Tibial artery (tissue), 4 donors: ENCODE data around the gene LIPG.

ENCODE experiments used
- DNase-seq, 2 donors: peaks; one replicate each; pipeline ENCODE4 v3.0.0-alpha.2; 2019
- H3K27ac ChIP-seq, 2 donors: fragments of 200-600 bp; sonication (generic) in 1 of 2; 1 replicate in 1 of 2; 2 replicates in 1 of 2; pipeline ENCODE4 v1.5.1; 2018 to 2019; ENCODE audit warnings: mild to moderate bottlenecking in 1 of 2
- H3K27me3 ChIP-seq, 2 donors: fragments of 200-600 bp; sonication (generic) in 1 of 2; one replicate each; pipeline versions ENCODE4 v1.5.1 to v1.6.0; 2016 to 2019
- H3K36me3 ChIP-seq, 3 donors: fragments of 200-600 bp; sonication (generic) in 2 of 3; one replicate each; pipeline ENCODE4 v1.5.1; 2016 to 2019; ENCODE audit warnings: mild to moderate bottlenecking in 2 of 3
- H3K4me1 ChIP-seq, 4 donors: fragments of 200-600 bp; sonication (generic) in 2 of 4; 1 replicate in 3 of 4; 2 replicates in 1 of 4; pipeline ENCODE4 v1.5.1; 2016 to 2019
- H3K4me3 ChIP-seq, 2 donors: fragments of 200-600 bp; sonication (generic) in 1 of 2; 1 replicate in 1 of 2; 2 replicates in 1 of 2; pipeline ENCODE4 v1.5.1; 2018 to 2019; ENCODE audit warnings: mild to moderate bottlenecking in 2 of 2
- H3K9me3 ChIP-seq, 3 donors: fragments of 200-600 bp; sonication (generic) in 1 of 3; one replicate each; pipeline ENCODE4 v1.5.1; 2016 to 2019
- intact Hi-C: fragments of 100-400 bp; cut with DNase I; formaldehyde crosslinking; loops from one replicate; pipeline ENCODE4 v1.15.0; 2023; ENCODE audit warnings: low total_unique reads
- TF ChIP-seq, protein P1 (sequence below), 2 experiments: fragments of 200-600 bp in 1 of 2; fragments of 450-650 bp in 1 of 2; IDR thresholded peaks; one replicate each; pipeline ENCODE4 v1.5.1; 2017 to 2019; ENCODE audit warnings: antibody characterized with exemption in 2 of 2, mild to moderate bottlenecking in 1 of 2, moderate library complexity in 1 of 2

Gene LIPG

DNA sequence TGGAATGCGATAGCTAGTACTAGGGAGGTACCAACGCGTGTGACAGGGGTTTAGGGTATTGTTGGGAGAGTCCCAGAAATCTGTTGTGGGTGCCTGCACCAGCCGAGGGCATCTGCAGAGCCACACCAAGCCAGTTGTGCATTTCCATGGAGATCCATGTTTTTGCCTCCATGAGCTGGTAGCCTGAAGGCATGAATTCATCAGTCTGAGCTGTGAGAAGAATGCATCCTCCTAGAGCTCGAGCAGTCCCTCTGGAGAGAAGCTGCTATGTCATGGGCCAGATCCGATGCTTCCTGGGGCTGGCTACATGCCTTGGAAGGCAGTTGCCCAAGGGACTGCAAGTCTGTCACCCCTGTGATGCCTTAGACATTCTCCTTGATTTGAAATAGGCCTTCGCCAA is 57.9 kb downstream of the LIPG start:
- H3K4me3 ChIP-seq = no peak overlapping the region
- DNase-seq = no peak
- H3K9me3 ChIP-seq = no peaks in the 10 kb centered on the region
- no peaks in the 10 kb centered on the region for H3K36me3 ChIP-seq
- peaks cover 0 to 5% (median 0%) of the 10 kb centered on the region in 4 donors for H3K4me1 ChIP-seq
- no peak overlapping the region for H3K27ac ChIP-seq
- H3K27me3 ChIP-seq = peaks cover 0 to 8% of the 10 kb centered on the region in 2 donors
- TF ChIP-seq, protein P1, sequence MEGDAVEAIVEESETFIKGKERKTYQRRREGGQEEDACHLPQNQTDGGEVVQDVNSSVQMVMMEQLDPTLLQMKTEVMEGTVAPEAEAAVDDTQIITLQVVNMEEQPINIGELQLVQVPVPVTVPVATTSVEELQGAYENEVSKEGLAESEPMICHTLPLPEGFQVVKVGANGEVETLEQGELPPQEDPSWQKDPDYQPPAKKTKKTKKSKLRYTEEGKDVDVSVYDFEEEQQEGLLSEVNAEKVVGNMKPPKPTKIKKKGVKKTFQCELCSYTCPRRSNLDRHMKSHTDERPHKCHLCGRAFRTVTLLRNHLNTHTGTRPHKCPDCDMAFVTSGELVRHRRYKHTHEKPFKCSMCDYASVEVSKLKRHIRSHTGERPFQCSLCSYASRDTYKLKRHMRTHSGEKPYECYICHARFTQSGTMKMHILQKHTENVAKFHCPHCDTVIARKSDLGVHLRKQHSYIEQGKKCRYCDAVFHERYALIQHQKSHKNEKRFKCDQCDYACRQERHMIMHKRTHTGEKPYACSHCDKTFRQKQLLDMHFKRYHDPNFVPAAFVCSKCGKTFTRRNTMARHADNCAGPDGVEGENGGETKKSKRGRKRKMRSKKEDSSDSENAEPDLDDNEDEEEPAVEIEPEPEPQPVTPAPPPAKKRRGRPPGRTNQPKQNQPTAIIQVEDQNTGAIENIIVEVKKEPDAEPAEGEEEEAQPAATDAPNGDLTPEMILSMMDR (IDR thresholded peaks at IDR 0.05) = no peak
- intact Hi-C loops = loop anchor here (10.0 kb wide), 1 partner anchor 125 kb away; no protein-coding TSS in a partner anchor

DNA sequence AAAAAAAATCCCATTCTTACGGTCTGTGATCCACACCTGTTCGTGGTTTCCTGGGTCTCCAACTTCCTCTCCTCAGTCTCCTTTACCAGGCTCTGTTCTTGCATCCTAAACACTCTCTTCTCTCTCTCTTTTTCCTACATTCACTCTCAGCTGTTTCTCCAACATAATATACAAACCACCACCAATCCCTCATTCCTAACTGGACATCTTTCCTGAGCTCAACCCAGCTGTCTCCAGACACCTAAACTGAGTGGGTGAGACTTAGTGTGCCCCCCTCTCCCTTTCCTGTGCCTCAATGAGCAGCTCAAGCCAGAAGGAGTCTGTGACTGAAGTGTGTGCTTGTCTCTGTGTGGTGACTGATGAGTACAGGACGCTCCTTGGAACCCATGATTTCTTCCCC is 59.4 kb downstream of the LIPG start:
- Histone ChIP-seq H3K4me1 (peaks cover 0 to 5% (median 0%) of the 10 kb centered on the region in 4 donors), H3K9me3 (no peaks in the 10 kb centered on the region), H3K36me3 (no peaks in the 10 kb centered on the region), H3K27ac (no peak overlapping the region), H3K4me3 (no peak overlapping the region), H3K27me3 (peaks cover 0 to 8% of the 10 kb centered on the region in 2 donors)
- intact Hi-C loops = loop anchor here (10.0 kb wide), 1 partner anchor 124 kb away; no protein-coding TSS in a partner anchor
- no peak for DNase-seq
- TF ChIP-seq, protein P1 (IDR thresholded peaks at IDR 0.05) = no peak

DNA sequence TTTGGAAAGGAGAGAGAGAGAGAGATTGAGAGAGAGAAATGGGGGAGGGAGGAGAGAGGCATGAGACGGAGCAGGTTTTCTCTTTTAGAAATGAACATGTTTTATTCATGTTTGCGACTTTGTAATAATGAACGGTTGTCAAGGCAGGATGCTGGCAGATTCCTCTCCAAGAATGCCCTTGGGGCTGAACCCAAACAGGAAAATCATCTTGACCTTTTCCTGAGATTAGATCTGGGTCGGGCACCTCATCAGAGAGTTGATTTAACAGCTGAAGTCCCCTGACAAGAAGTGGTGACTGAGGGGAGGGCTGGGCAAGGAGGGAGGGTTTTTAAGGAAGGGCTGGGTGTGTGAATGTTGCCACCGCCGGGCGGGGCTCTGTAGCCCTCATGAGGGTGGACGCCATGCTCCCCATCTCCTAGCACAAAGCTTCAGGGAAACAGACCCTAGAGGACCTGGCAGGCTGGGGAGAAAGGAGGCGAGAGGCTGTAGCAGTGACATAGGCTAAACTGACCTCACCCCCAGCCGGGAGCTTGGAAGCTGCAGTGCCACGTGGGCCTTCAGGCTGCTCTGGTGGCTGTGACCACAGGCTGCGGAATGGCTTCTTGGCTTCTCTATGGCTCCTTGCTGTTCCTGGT is 60.0 kb downstream of the LIPG start:
- peaks cover 0 to 8% of the 10 kb centered on the region in 2 donors for H3K27me3 ChIP-seq
- H3K9me3 ChIP-seq = no peaks in the 10 kb centered on the region
- TF ChIP-seq, protein P1 (IDR thresholded peaks at IDR 0.05) = no peak
- H3K4me1 ChIP-seq = peaks cover 0 to 5% (median 0%) of the 10 kb centered on the region in 4 donors
- intact Hi-C loops = loop anchor here (10.0 kb wide), 1 partner anchor 123 kb away; no protein-coding TSS in a partner anchor
- no peak overlapping the region for H3K27ac ChIP-seq
- no peaks in the 10 kb centered on the region for H3K36me3 ChIP-seq
- DNase-seq = no peak
- no peak overlapping the region for H3K4me3 ChIP-seq

DNA sequence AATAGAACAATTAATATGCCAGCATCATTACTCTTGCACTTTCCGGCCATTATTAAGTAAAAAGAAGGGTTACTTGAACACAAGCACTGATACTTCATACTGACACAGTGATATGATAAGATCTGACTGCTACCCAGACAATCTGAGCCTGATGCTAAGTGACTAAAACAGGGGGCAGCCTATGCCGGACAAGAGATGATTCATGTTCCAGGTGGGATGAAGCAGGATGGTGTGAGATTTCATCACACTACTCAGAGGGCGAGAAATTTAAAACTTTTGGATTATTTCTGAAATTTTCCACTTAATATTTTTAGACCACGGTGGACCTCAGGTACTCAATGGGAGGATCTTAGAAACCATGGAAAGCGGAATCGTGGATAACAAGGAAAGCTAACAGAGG is 61.7 kb downstream of the LIPG start:
- H3K9me3 ChIP-seq = no peaks in the 10 kb centered on the region
- no peaks in the 10 kb centered on the region for H3K36me3 ChIP-seq
- DNase-seq = no peak
- intact Hi-C loops = loop anchor here (10.0 kb wide), 1 partner anchor 121 kb away; no protein-coding TSS in a partner anchor
- peaks cover 0 to 8% of the 10 kb centered on the region in 2 donors for H3K27me3 ChIP-seq
- no peak overlapping the region for H3K27ac ChIP-seq
- H3K4me1 ChIP-seq = peaks cover 0 to 5% (median 0%) of the 10 kb centered on the region in 4 donors
- TF ChIP-seq, protein P1 (IDR thresholded peaks at IDR 0.05) = no peak
- no peak overlapping the region for H3K4me3 ChIP-seq

DNA sequence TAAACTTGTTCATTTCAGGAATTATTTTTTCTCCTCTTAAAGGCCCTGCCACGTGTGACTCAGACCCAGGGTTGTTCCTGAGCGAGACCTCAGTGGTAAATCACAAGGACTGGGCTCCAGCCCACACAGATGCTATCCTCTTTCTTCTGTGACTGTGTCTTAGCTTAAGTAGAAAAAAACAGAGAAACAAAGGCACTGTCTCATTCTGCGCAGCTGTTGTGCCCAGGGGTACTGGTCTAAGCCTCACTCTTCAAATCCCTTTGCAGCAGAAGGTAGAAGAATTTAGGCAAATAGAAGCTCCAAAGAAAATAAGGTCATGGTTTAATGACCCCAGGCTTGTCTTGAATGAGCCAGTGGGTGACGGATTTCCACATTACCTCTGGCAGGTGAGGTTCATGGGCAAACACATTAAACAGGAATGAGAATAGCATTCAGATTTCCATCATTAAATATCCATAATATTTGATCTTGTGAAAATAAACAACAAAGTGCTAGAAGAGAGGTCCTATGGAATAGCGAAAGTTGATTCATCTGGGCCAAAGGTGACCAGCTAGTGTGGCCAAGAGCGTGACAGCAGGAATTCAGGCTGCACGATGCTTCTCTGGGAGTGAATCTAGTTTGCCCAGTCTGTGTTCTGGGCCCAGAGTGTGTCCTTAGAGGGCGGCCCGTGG is 63.3 kb downstream of the LIPG start:
- Histone ChIP-seq H3K36me3 (no peaks in the 10 kb centered on the region), H3K9me3 (no peaks in the 10 kb centered on the region), H3K4me1 (no peaks in the 10 kb centered on the region), H3K4me3 (no peak overlapping the region), H3K27me3 (peaks cover 0 to 8% of the 10 kb centered on the region in 2 donors), H3K27ac (no peak overlapping the region)
- DNase-seq = no peak
- intact Hi-C loops = loop anchor here (10.0 kb wide), 1 partner anchor 120 kb away; no protein-coding TSS in a partner anchor
- TF ChIP-seq, protein P1 (IDR thresholded peaks at IDR 0.05) = no peak
